Peyer's patch (tissue), 4 donors: ENCODE results near the gene PTCD2. TPM values are rescaled to one million over a fixed set of nuclear protein-coding genes. Genes with fewer than 3 reads are reported as not detected.

ENCODE experiments used
- DNase-seq, 3 donors: peaks; one replicate each; pipeline ENCODE4 v3.0.0-alpha.2; 2017 to 2019
- H3K27ac ChIP-seq, 4 donors: fragments of 200-600 bp; sonication (generic); one replicate each; pipeline ENCODE4 v1.5.1; 2016 to 2019
- H3K27me3 ChIP-seq, 2 donors: fragments of 200-600 bp; sonication (generic); one replicate each; pipeline ENCODE4 v1.5.1; 2019
- H3K36me3 ChIP-seq, 3 donors: fragments of 200-600 bp; sonication (generic); one replicate each; pipeline ENCODE4 v1.5.1; 2016 to 2019
- H3K4me1 ChIP-seq, 4 donors: fragments of 200-600 bp; sonication (generic); one replicate each; pipeline ENCODE4 v1.5.1; 2016 to 2019
- H3K4me3 ChIP-seq, 4 donors: fragments of 200-600 bp; sonication (generic); 1 replicate in 3 of 4; 2 replicates in 1 of 4; pipeline ENCODE4 v1.5.1; 2016 to 2019; ENCODE audit warnings: mild to moderate bottlenecking in 1 of 4
- H3K9me3 ChIP-seq, 4 donors: fragments of 200-600 bp; sonication (generic); one replicate each; pipeline ENCODE4 v1.5.1; 2016 to 2019; ENCODE audit warnings: mild to moderate bottlenecking in 1 of 4
- CTCF ChIP-seq, 6 experiments: fragments of 450-650 bp in 4 of 6; fragments of 200-600 bp in 2 of 6; sonication (generic) in 1 of 6; IDR thresholded peaks; one replicate each; pipeline ENCODE4 v1.5.1; 2017 to 2019; ENCODE audit warnings: antibody characterized with exemption in 6 of 6, mild to moderate bottlenecking in 3 of 6, moderate library complexity in 1 of 6
- POLR2A ChIP-seq, 2 donors: fragments of 450-650 bp; IDR thresholded peaks; one replicate each; pipeline ENCODE4 v1.5.1; 2017; ENCODE audit warnings: antibody characterized with exemption in 2 of 2, mild to moderate bottlenecking in 2 of 2, moderate library complexity in 2 of 2
- total RNA-seq, 4 donors: library from RNA; depleted of rRNA; stranded (reverse); fragments of >200 nt; gene quantifications; one replicate each; pipeline ENCODE4 v1.1.0, GENCODE V29; 2016

Gene PTCD2
- total RNA-seq, 4 donors from 2014 or later = 4.0 to 13.2 (median 8.7) TPM

- Histone ChIP-seq H3K4me1 (no peaks in the 10 kb centered on the region), H3K27me3 (no peaks in the 10 kb centered on the region), H3K9me3 (no peaks in the 10 kb centered on the region), H3K27ac (no peak overlapping the region), H3K36me3 (no peaks in the 10 kb centered on the region), H3K4me3 (no peak overlapping the region)
- TF ChIP-seq POLR2A (IDR thresholded peaks at IDR 0.05) (no peak), CTCF (IDR thresholded peaks at IDR 0.05) (no peak)
- no peak for DNase-seq
These were observed 32.9 kb downstream of the PTCD2 start for GRCh38 chr5:72353046-72353445.

GRCh38 chr5:72355706-72356299, 35.6 kb downstream of the PTCD2 start:
- no peak for DNase-seq
- no peaks in the 10 kb centered on the region for H3K4me1 ChIP-seq
- H3K27me3 ChIP-seq = no peaks in the 10 kb centered on the region
- H3K36me3 ChIP-seq = peaks cover 0 to 6% (median 0%) of the 10 kb centered on the region in 3 donors
- H3K4me3 ChIP-seq = no peak overlapping the region
- H3K9me3 ChIP-seq = no peaks in the 10 kb centered on the region
- TF ChIP-seq POLR2A (IDR thresholded peaks at IDR 0.05) (no peak), CTCF (IDR thresholded peaks at IDR 0.05) (peak in 2 of 6 experiments; percentile 4)
- no peak overlapping the region for H3K27ac ChIP-seq

- no peaks in the 10 kb centered on the region for H3K27me3 ChIP-seq
- H3K36me3 ChIP-seq = peaks cover 0 to 12% (median 0%) of the 10 kb centered on the region in 3 donors
- no peak overlapping the region for H3K27ac ChIP-seq
- no peaks in the 10 kb centered on the region for H3K4me1 ChIP-seq
- no peaks in the 10 kb centered on the region for H3K9me3 ChIP-seq
- no peak for TF ChIP-seq CTCF (IDR thresholded peaks at IDR 0.05)
- TF ChIP-seq POLR2A (IDR thresholded peaks at IDR 0.05) = no peak
- no peak overlapping the region for H3K4me3 ChIP-seq
- DNase-seq = no peak
These were observed 36.2 kb downstream of the PTCD2 start for GRCh38 chr5:72356361-72356760.

- Histone ChIP-seq H3K27me3 (no peaks in the 10 kb centered on the region), H3K4me3 (no peak overlapping the region), H3K4me1 (no peaks in the 10 kb centered on the region), H3K36me3 (peaks cover 0 to 18% (median 0%) of the 10 kb centered on the region in 3 donors), H3K27ac (no peak overlapping the region), H3K9me3 (no peaks in the 10 kb centered on the region)
- no peak for DNase-seq
- no peak for TF ChIP-seq CTCF (IDR thresholded peaks at IDR 0.05)
- TF ChIP-seq POLR2A (IDR thresholded peaks at IDR 0.05) = no peak
These were observed 38.8 kb downstream of the PTCD2 start for GRCh38 chr5:72358925-72359324.

GRCh38 chr5:72359886-72360285, 39.7 kb downstream of the PTCD2 start:
- H3K4me1 ChIP-seq = no peaks in the 10 kb centered on the region
- H3K9me3 ChIP-seq = no peaks in the 10 kb centered on the region
- H3K4me3 ChIP-seq = no peak overlapping the region
- no peaks in the 10 kb centered on the region for H3K27me3 ChIP-seq
- peaks cover 0 to 18% (median 0%) of the 10 kb centered on the region in 3 donors for H3K36me3 ChIP-seq
- H3K27ac ChIP-seq = no peak overlapping the region
- TF ChIP-seq POLR2A (IDR thresholded peaks at IDR 0.05) = no peak
- no peak for TF ChIP-seq CTCF (IDR thresholded peaks at IDR 0.05)
- DNase-seq = no peak
